ENCODE measurements around the gene TMPRSS11E.

Gene TMPRSS11E

DNA sequence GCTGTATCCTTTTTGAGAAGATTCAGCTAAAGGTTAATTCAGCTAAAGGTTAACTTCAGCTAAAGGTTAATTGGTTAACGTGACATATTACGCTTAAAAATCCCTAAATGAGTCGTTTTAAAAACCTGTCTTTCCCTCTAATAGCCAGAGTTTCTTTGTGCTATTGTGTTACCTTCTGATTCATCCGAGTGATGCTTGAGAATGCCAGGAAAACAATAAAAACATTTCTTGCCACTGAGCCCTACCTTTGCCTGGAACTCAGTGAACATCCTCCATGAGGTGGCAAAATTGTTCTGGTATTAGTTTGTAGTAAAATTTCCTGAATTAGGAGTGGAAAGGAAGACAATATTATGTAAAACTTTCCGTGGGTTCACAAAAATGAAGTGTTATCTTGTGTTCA lies 13.7 kb upstream of the TMPRSS11E start:
- H3K27ac Mint-ChIP-seq: no peak overlapping the region
- DNase-seq: no peak

DNA sequence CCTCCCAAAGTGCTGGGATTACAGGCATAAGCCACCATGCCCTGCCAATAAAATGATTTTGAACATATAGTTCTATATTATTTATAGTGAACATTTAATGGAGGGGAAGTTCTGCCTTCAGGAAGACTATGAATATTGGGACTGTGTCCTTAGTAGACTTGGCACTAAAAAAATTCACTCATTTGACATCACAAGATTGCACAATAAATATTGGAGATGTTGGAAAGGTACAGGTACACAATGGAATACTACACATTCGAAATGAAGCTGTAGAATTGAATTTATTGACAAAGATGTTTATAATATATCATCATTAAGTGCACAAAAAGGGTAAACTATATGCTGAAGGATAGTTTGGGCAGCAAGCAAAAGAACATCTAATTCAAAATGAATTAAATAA lies 13.0 kb upstream of the TMPRSS11E start:
- Mint-ChIP-seq H3K4me3 (no peak overlapping the region), H3K9me3 (peaks cover 2% of the 10 kb centered on the region)
- DNase-seq: no peak

More for the DNA sequence above, 13.7 kb upstream of the TMPRSS11E start:
- Mint-ChIP-seq H3K4me3 (no peak overlapping the region), H3K36me3 (ENCODE audit: low read depth) (no peaks in the 10 kb centered on the region), H3K9me3 (peaks cover 2% of the 10 kb centered on the region), H3K4me1 (ENCODE audit: low read depth) (peaks cover 28% of the 10 kb centered on the region), H3K27me3 (no peaks in the 10 kb centered on the region)

DNA sequence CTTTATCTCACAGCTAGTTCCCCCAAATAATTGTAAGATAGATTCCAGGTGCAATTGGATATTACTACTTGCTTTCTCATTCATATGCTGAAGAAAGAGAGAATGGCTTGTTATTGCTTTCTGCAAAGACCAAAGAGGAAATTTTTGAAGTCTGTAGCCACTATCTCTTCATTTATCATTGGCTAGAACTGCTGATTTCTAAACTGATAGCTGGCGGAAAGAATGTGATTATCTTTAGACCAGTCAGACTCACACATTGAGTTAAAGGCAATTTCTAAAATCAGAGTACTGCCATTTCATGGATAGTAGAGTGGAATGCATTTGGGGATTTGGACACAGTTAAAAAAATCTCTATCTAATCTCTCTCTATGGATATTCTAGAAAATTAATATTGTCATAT lies 12.4 kb upstream of the TMPRSS11E start:
- no peak overlapping the region for H3K27ac Mint-ChIP-seq
- H3K36me3 Mint-ChIP-seq (ENCODE audit: low read depth): no peaks in the 10 kb centered on the region
- H3K9me3 Mint-ChIP-seq: peaks cover 2% of the 10 kb centered on the region
- DNase-seq: no peak
- no peak overlapping the region for H3K4me3 Mint-ChIP-seq
- H3K4me1 Mint-ChIP-seq (ENCODE audit: low read depth): peaks cover 35% of the 10 kb centered on the region
- no peaks in the 10 kb centered on the region for H3K27me3 Mint-ChIP-seq

More for the DNA sequence above, 13.0 kb upstream of the TMPRSS11E start:
- Mint-ChIP-seq H3K27ac (no peak overlapping the region), H3K36me3 (ENCODE audit: low read depth) (no peaks in the 10 kb centered on the region), H3K4me1 (ENCODE audit: low read depth) (peaks cover 31% of the 10 kb centered on the region), H3K27me3 (no peaks in the 10 kb centered on the region)

- Mint-ChIP-seq H3K27me3 (no peaks in the 10 kb centered on the region), H3K36me3 (ENCODE audit: low read depth) (no peaks in the 10 kb centered on the region), H3K9me3 (no peaks in the 10 kb centered on the region)
These were observed 2.2 kb upstream of the TMPRSS11E start for GRCh38 chr4:68445111-68445510.

GRCh38 chr4:68451246-68452211 lies 4.3 kb downstream of the TMPRSS11E start:
- no peak for DNase-seq
- Mint-ChIP-seq H3K4me1 (ENCODE audit: low read depth) (peaks cover 46% of the 10 kb centered on the region), H3K9me3 (no peaks in the 10 kb centered on the region), H3K36me3 (ENCODE audit: low read depth) (no peaks in the 10 kb centered on the region), H3K27me3 (no peaks in the 10 kb centered on the region), H3K4me3 (no peak overlapping the region), H3K27ac (peak overlapping the region; percentile 81)

More at GRCh38 chr4:68445111-68445510, 2.2 kb upstream of the TMPRSS11E start:
- Mint-ChIP-seq H3K4me3 (no peak overlapping the region), H3K27ac (no peak overlapping the region), H3K4me1 (ENCODE audit: low read depth) (peaks cover 47% of the 10 kb centered on the region)
- no peak for DNase-seq

DNA sequence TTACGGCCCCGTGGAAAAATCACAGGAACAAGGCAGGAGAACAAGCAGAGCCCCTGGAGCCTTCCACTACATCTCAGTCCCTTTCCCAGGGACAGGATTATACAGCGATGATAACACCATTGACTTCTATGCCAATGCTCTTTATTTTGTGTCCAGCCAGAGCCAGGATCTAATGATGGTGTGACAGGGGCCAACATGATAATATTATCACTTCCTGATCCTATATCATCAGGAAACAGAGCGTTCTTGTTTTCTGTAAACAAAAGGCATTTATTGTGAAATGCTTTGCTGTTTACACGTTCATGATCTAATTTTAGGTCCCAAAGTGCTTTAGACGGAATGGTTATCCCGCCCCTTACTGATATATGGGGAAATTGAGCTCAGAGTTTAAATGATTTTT lies 12.8 kb downstream of the TMPRSS11E start:
- no peaks in the 10 kb centered on the region for H3K9me3 Mint-ChIP-seq
- H3K27ac Mint-ChIP-seq: no peak overlapping the region
- DNase-seq: no peak
- H3K4me3 Mint-ChIP-seq: no peak overlapping the region
- no peaks in the 10 kb centered on the region for H3K36me3 Mint-ChIP-seq (ENCODE audit: low read depth)
- H3K4me1 Mint-ChIP-seq (ENCODE audit: low read depth): peaks cover 12% of the 10 kb centered on the region
- no peaks in the 10 kb centered on the region for H3K27me3 Mint-ChIP-seq

GRCh38 chr4:68461790-68462189 lies 14.5 kb downstream of the TMPRSS11E start:
- DNase-seq: no peak
- Mint-ChIP-seq H3K36me3 (ENCODE audit: low read depth) (no peaks in the 10 kb centered on the region), H3K9me3 (no peaks in the 10 kb centered on the region), H3K4me1 (ENCODE audit: low read depth) (peaks cover 22% of the 10 kb centered on the region), H3K27me3 (no peaks in the 10 kb centered on the region), H3K4me3 (no peak overlapping the region), H3K27ac (no peak overlapping the region)

GRCh38 chr4:68462691-68463090 lies 15.4 kb downstream of the TMPRSS11E start:
- Mint-ChIP-seq H3K9me3 (no peaks in the 10 kb centered on the region), H3K27ac (no peak overlapping the region), H3K4me1 (ENCODE audit: low read depth) (peaks cover 19% of the 10 kb centered on the region), H3K36me3 (ENCODE audit: low read depth) (no peaks in the 10 kb centered on the region), H3K27me3 (no peaks in the 10 kb centered on the region), H3K4me3 (no peak overlapping the region)
- DNase-seq: no peak

DNA sequence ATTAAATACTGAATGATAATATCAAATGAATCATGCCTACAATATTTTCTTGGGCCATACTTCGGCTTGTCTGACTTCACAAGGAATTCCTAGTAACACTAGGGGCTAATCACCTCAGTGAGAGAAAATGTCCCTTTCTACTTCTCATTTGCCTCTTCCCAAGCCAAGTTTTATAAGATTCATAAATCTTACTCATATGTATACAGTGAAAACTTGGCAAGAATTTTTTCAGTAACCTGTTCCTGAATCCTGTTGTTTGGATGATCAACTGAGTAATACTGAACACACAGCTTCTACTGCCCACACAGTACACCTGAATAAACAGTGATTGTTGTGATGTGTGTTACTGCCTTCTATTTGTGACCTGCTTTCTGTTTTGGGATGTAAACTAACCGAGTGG lies 16.5 kb downstream of the TMPRSS11E start:
- Mint-ChIP-seq H3K36me3 (ENCODE audit: low read depth) (no peaks in the 10 kb centered on the region), H3K4me3 (no peak overlapping the region), H3K27ac (no peak overlapping the region), H3K9me3 (no peaks in the 10 kb centered on the region), H3K4me1 (ENCODE audit: low read depth) (peaks cover 19% of the 10 kb centered on the region), H3K27me3 (no peaks in the 10 kb centered on the region)
- no peak for DNase-seq

DNA sequence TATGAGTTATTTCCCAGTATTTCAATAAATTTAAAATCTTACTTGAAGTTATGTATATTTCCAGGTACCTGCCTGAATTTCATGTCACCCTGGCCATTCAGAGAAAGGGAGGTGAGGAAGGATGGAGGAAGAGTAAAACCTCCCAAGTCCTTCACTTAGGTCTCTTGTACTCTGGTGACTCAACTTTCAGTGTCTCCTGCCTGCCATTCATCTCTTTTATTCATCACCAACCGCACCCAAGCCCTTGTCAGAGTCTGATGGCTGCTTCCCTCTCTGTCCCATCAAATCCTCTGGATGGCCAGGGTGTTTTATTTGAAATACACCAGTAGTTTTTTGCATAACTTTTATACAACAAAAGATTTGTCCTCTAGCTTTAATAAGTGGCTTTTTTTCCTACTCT lies 17.8 kb downstream of the TMPRSS11E start:
- Mint-ChIP-seq H3K27ac (no peak overlapping the region), H3K4me3 (no peak overlapping the region), H3K4me1 (ENCODE audit: low read depth) (peaks cover 26% of the 10 kb centered on the region), H3K27me3 (no peaks in the 10 kb centered on the region), H3K36me3 (ENCODE audit: low read depth) (no peaks in the 10 kb centered on the region), H3K9me3 (no peaks in the 10 kb centered on the region)
- DNase-seq: no peak

DNA sequence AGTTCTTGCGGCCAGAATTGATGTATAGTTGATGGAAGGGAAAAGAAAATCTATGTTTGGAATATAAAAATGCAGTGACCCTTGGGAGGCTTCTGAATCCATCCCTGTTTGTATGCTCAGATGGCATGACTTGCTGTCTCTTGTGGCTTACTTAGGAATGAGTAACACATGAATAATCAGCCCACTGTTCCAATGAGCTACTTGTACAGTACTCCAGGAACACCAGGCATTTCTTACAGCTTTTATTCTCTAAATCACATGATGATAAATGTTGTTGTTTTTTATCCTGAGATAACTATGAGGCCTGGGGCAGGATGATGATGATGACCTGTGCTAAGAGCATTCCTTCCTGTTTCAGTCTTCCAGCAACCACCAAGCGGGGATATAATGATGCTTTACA lies 18.9 kb downstream of the TMPRSS11E start:
- Mint-ChIP-seq H3K4me3 (no peak overlapping the region), H3K27ac (no peak overlapping the region), H3K36me3 (ENCODE audit: low read depth) (no peaks in the 10 kb centered on the region), H3K4me1 (ENCODE audit: low read depth) (peaks cover 29% of the 10 kb centered on the region), H3K27me3 (no peaks in the 10 kb centered on the region), H3K9me3 (no peaks in the 10 kb centered on the region)
- DNase-seq: no peak

GRCh38 chr4:68466751-68467150 lies 19.5 kb downstream of the TMPRSS11E start:
- Mint-ChIP-seq H3K4me1 (ENCODE audit: low read depth) (peaks cover 30% of the 10 kb centered on the region), H3K27ac (no peak overlapping the region), H3K9me3 (no peaks in the 10 kb centered on the region), H3K4me3 (no peak overlapping the region), H3K27me3 (no peaks in the 10 kb centered on the region), H3K36me3 (ENCODE audit: low read depth) (no peaks in the 10 kb centered on the region)
- DNase-seq: no peak

DNA sequence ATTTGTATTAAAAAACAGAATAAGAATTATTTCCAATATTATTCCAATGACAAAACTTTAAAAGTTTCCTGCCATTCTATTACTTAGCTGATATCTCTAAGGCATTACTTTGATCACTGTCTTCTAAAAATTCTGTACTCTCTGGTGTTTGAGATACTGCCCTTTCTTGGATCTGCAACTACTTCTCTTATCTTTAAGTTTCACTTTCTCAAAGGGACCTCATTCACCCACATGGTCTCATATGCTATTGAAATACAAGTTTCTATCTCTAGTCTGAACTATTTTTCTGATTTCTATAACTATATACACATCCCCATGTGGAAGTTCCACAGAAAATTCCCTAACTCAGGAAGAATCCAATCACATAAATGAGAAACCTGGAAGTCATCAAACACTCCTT lies 22.2 kb downstream of the TMPRSS11E start:
- no peak overlapping the region for H3K4me3 Mint-ChIP-seq
- no peaks in the 10 kb centered on the region for H3K36me3 Mint-ChIP-seq (ENCODE audit: low read depth)
- no peak for DNase-seq
- H3K27ac Mint-ChIP-seq: no peak overlapping the region
- peaks cover 30% of the 10 kb centered on the region for H3K4me1 Mint-ChIP-seq (ENCODE audit: low read depth)
- H3K27me3 Mint-ChIP-seq: no peaks in the 10 kb centered on the region
- peaks cover 2% of the 10 kb centered on the region for H3K9me3 Mint-ChIP-seq

GRCh38 chr4:68476191-68476590 lies 28.9 kb downstream of the TMPRSS11E start:
- H3K4me1 Mint-ChIP-seq (ENCODE audit: low read depth): peaks cover 2% of the 10 kb centered on the region
- H3K9me3 Mint-ChIP-seq: peaks cover 2% of the 10 kb centered on the region
- H3K27ac Mint-ChIP-seq: no peak overlapping the region
- H3K4me3 Mint-ChIP-seq: no peak overlapping the region
- no peaks in the 10 kb centered on the region for H3K27me3 Mint-ChIP-seq
- no peak for DNase-seq
- no peaks in the 10 kb centered on the region for H3K36me3 Mint-ChIP-seq (ENCODE audit: low read depth)

- Mint-ChIP-seq H3K4me3 (no peak overlapping the region), H3K36me3 (ENCODE audit: low read depth) (no peaks in the 10 kb centered on the region), H3K27ac (no peak overlapping the region), H3K27me3 (no peaks in the 10 kb centered on the region), H3K4me1 (ENCODE audit: low read depth) (peaks cover 1% of the 10 kb centered on the region), H3K9me3 (no peaks in the 10 kb centered on the region)
- no peak for DNase-seq
These were observed 42.1 kb downstream of the TMPRSS11E start for GRCh38 chr4:68489338-68489737.
